Spleen (tissue), 7 donors: ENCODE measurements around the gene COL23A1.

Source experiments
- CTCF ChIP-seq, 11 experiments: fragments of 200-600 bp in 7 of 11; fragments of 450-650 bp in 4 of 11; sonication (generic) in 4 of 11; IDR thresholded peaks in 8 of 11; conservative IDR thresholded peaks in 3 of 11; 1 replicate in 7 of 11; 2 replicates in 4 of 11; pipeline versions ENCODE4 v1.4.0 to v1.8.0; 2016 to 2021; ENCODE audit warnings: antibody characterized with exemption in 11 of 11, inconsistent platforms in 4 of 11, mild to moderate bottlenecking in 1 of 11
- POLR2A ChIP-seq, 3 donors: fragments of 450-650 bp; IDR thresholded peaks; one replicate each; pipeline ENCODE4 v1.5.1; 2017; ENCODE audit warnings: antibody characterized with exemption in 3 of 3, mild to moderate bottlenecking in 1 of 3
- POLR2AphosphoS5 ChIP-seq, 3 donors: sonication (generic); formaldehyde crosslinking; IDR thresholded peaks; one replicate each; pipeline ENCODE4 v1.5.1; 2017; ENCODE audit warnings: antibody characterized with exemption in 3 of 3
- donor health status: DM: no; HTN: no; CAD: no; lungs with moderate emphysema.
- donor health status: DM: no; HTN: no; CAD: no.
- donor health status: DM: no; HTN: no; CAD: no.

- TF ChIP-seq POLR2A (IDR thresholded peaks at IDR 0.05) (no peak), CTCF (IDR thresholded peaks at IDR 0.05 in 8 of 11, conservative IDR thresholded peaks at IDR 0.05 in 3 of 11) (no peak), POLR2AphosphoS5 (IDR thresholded peaks at IDR 0.05) (no peak)
Measured at GRCh38 chr5:178439493-178440180, 150.6 kb downstream of the COL23A1 start.
